Prostate gland (tissue), 2 donors: ENCODE results near the gene CHAC2. TPM values are rescaled to one million over a fixed set of nuclear protein-coding genes. Genes with fewer than 3 reads are reported as not detected.
A peak's percentile ranks its signal among the peaks of the same experiment; 100 is the strongest.

Experiments used
- DNase-seq: peaks from one replicate; pipeline ENCODE4 v3.0.0-alpha.2; 2019; ENCODE audit warnings: low spot score
- H3K27ac ChIP-seq, 2 donors: fragments of 200-600 bp; sonication (generic); 2 replicates each; pipeline ENCODE4 v1.5.1; 2017 to 2019
- H3K27me3 ChIP-seq: fragments of 200-600 bp; sonication (generic); replicated peaks from 2 replicates; pipeline ENCODE4 v1.5.1; 2019; ENCODE audit not compliant: insufficient read depth
- H3K36me3 ChIP-seq, 2 donors: fragments of 200-600 bp; sonication (generic); 1 replicate in 1 of 2; 2 replicates in 1 of 2; pipeline versions ENCODE4 v1.5.1 to v1.8.1; 2017 to 2019
- H3K4me1 ChIP-seq: fragments of 200-600 bp; sonication (generic); replicated peaks from 2 replicates; pipeline ENCODE4 v1.5.1; 2019
- H3K4me3 ChIP-seq, 2 donors: fragments of 200-600 bp; sonication (generic); 2 replicates each; pipeline ENCODE4 v1.5.1; 2017 to 2019
- H3K9me3 ChIP-seq: fragments of 200-600 bp; sonication (generic); 2 replicates; pipeline ENCODE4 v1.5.1; 2017
- CTCF ChIP-seq, 4 experiments: fragments of 200-600 bp in 2 of 4; fragments of 450-650 bp in 2 of 4; sonication (generic) in 2 of 4; IDR thresholded peaks; 1 replicate in 3 of 4; 2 replicates in 1 of 4; pipeline ENCODE4 v1.5.1; 2016 to 2019; ENCODE audit warnings: antibody characterized with exemption in 4 of 4, mild to moderate bottlenecking in 2 of 4, moderate library complexity in 2 of 4
- POLR2A ChIP-seq: fragments of 450-650 bp; IDR thresholded peaks from one replicate; pipeline ENCODE4 v1.6.1; 2016; ENCODE audit warnings: antibody characterized with exemption, mild to moderate bottlenecking
- POLR2AphosphoS5 ChIP-seq: sonication (generic); formaldehyde crosslinking; IDR thresholded peaks from one replicate; pipeline ENCODE4 v1.6.1; 2017; ENCODE audit warnings: antibody characterized with exemption
- WGBS: methylation state at CpG from one replicate; pipeline ENCODE4 v1.1.5; 2018; 5-methylcytosine and 5-hydroxymethylcytosine counted together
- intact Hi-C: fragments of 100-400 bp; cut with DNase I; formaldehyde crosslinking; loops from one replicate; pipeline ENCODE4 v1.14.2; 2022
- total RNA-seq, 2 donors: library from RNA; depleted of rRNA; stranded (reverse); fragments of >200 nt; gene quantifications; one replicate each; pipeline ENCODE4 v1.1.0, GENCODE V29; 2016

Gene CHAC2
- total RNA-seq, 2 donors from 2014 or later, result 1.4 to 3.0 TPM

GRCh38 chr2:53784436-53784835 lies 16.8 kb downstream of the CHAC2 start:
- peaks cover 5% of the 10 kb centered on the region for H3K4me1 ChIP-seq
- DNase-seq, result no peak
- no peaks in the 10 kb centered on the region for H3K36me3 ChIP-seq
- TF ChIP-seq POLR2A (no peak), POLR2AphosphoS5 (no peak), CTCF (IDR thresholded peaks at IDR 0.05) (no peak)
- intact Hi-C loops, result no loop called here
- H3K4me3 ChIP-seq, result no peak overlapping the region
- no peak overlapping the region for H3K27ac ChIP-seq
- no peaks in the 10 kb centered on the region for H3K27me3 ChIP-seq
- no peaks in the 10 kb centered on the region for H3K9me3 ChIP-seq

GRCh38 chr2:53785366-53785765 lies 17.8 kb downstream of the CHAC2 start:
- H3K4me1 ChIP-seq, result peaks cover 5% of the 10 kb centered on the region
- H3K27ac ChIP-seq, result peak overlapping the region in 1 of 2 donors; percentile 88
- peak overlapping the region; percentile 75 to 84 for H3K4me3 ChIP-seq
- 64% methylated on average over 11 of the region's 11 CpGs for WGBS
- no peak for TF ChIP-seq CTCF (IDR thresholded peaks at IDR 0.05)
- no peak for TF ChIP-seq POLR2AphosphoS5
- no peak for TF ChIP-seq POLR2A
- H3K36me3 ChIP-seq, result no peaks in the 10 kb centered on the region
- no peak for DNase-seq
- intact Hi-C loops, result no loop called here
- no peaks in the 10 kb centered on the region for H3K9me3 ChIP-seq
- H3K27me3 ChIP-seq, result no peaks in the 10 kb centered on the region

GRCh38 chr2:53786352-53786704 lies 18.7 kb downstream of the CHAC2 start:
- peaks cover 5% of the 10 kb centered on the region for H3K4me1 ChIP-seq
- intact Hi-C loops, result no loop called here
- peak; percentile 20 for DNase-seq
- H3K9me3 ChIP-seq, result no peaks in the 10 kb centered on the region
- H3K27ac ChIP-seq, result peak overlapping the region; percentile 88 to 89
- H3K27me3 ChIP-seq, result no peaks in the 10 kb centered on the region
- under 1% methylated on average over 18 of the region's 18 CpGs for WGBS
- H3K4me3 ChIP-seq, result peak overlapping the region; percentile 75 to 84
- H3K36me3 ChIP-seq, result no peaks in the 10 kb centered on the region
- TF ChIP-seq POLR2AphosphoS5 (no peak), POLR2A (no peak), CTCF (IDR thresholded peaks at IDR 0.05) (no peak)

- under 1% methylated on average over 77 of the region's 77 CpGs for WGBS
These were observed 19.4 kb downstream of the CHAC2 start, which contains the start of the genes ASB3 and ERLEC1 for GRCh38 chr2:53786705-53787613. Gene ASB3, minus strand, starts transcription at chr2:53786953. Its CDS starts 21,381 bp downstream, at chr2:53765572. Gene ERLEC1, plus strand, starts transcription at chr2:53787044. Its CDS starts 167 bp downstream, at chr2:53787211.

More at GRCh38 chr2:53786705-53787613, 19.4 kb downstream of the CHAC2 start, which contains the start of the genes ASB3 and ERLEC1:
- peak within 1 kb of the TSS; percentile 88 to 89 for H3K27ac ChIP-seq
- intact Hi-C loops, result no loop called here
- H3K9me3 ChIP-seq, result no peaks in the 10 kb centered on the region
- TF ChIP-seq CTCF (IDR thresholded peaks at IDR 0.05), result peak in 1 of 4 experiments; percentile 17
- TF ChIP-seq POLR2A, result peak; percentile 52
- TF ChIP-seq POLR2AphosphoS5, result peak; percentile 89
- peak; percentile 86 for DNase-seq
- no peaks in the 10 kb centered on the region for H3K27me3 ChIP-seq
- peak within 1 kb of the TSS; percentile 75 to 84 for H3K4me3 ChIP-seq
- H3K36me3 ChIP-seq, result no peaks in the 10 kb centered on the region
- peaks cover 5% of the 10 kb centered on the region for H3K4me1 ChIP-seq
